ENCODE measurements around the gene TBCD. TPM values are rescaled to one million over a fixed set of nuclear protein-coding genes. Genes with fewer than 3 reads are reported as not detected.

Gene TBCD
- total and polyA plus RNA-seq, 9 of the 15 experiments (the other 6 are each of a cell fraction or from before 2014, with no cell fraction given), result 8.9 to 98.5 (median 28.0) TPM

DNA sequence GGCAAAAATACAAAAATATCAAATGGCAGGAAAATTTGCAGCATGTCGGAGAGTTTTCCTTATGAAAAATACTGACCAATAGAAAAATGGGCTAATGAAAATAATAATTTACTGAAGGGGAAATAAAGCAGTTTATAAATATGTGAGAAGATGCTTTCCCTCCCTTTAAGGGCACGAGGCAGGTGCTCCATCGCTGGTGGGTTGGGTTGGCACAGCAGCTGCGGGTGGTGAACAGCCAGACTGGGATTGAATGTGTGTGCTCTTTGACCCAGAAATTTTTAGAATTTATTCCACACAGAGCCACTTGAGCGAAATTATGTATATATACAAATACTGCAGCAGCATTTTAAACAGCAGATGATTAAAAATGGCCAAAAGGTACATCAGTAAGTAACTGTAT is 197.1 kb downstream of the TBCD start:
- no TSS peak for BruUV-seq (replicated peaks)

DNA sequence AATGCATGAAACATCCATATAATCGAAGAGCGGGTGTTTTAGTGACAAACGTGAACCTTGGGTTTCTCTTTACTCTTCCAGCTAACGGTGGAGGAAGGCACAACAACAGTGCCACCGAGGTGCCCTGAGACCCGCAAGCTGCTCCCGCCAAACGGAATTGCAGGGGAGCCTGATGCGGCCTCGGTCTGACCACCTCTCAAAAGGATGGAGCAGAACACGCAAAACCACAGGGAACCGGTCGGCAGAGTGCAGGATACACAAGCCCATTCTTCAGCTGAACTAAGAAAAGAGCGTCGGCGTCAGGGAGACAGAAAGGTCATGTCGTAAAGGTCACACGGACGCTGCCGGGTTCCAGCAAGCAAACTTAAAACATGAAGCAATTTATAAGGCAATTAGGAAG is 197.5 kb downstream of the TBCD start:
- POLR2A ChIA-PET, result no interaction called here
- H3K27me3 ChIP-seq (ENCODE audit: control insufficient read depth in 2 of 2, insufficient read depth in 2 of 2, low read length in 2 of 2), result no peaks in the 10 kb centered on the region
- BruUV-seq (replicated peaks), result no TSS peak
- H3K9me1 ChIP-seq (ENCODE audit: control insufficient read depth, insufficient read depth, low read length), result no peaks in the 10 kb centered on the region
- no peak overlapping the region for H2AFZ ChIP-seq (ENCODE audit: low read depth, low read length)
- peaks cover 13% of the 10 kb centered on the region for H3K9me3 ChIP-seq (replicated peaks; ENCODE audit: control insufficient read depth, insufficient read depth, low read depth, low read length)
- ATAC-seq (no peak), FAIRE-seq (no peak), DNase-seq (ENCODE audit: extremely low read depth in 1 of 4, low spot score in 3 of 4) (no peak)
- no peak overlapping the region for H3K9ac ChIP-seq (ENCODE audit: insufficient read depth in 1 of 2, low read depth in 2 of 2, low read length in 2 of 2)
- H3K27ac ChIP-seq (ENCODE audit: extremely low read depth, low read depth, low read length), result no peak overlapping the region
- intact Hi-C loops (cut with micrococcal nuclease) (no loop called here), in situ Hi-C loops (cut with MboI) (no loop called here)
- WGBS (ENCODE audit: insufficient coverage, low coverage, missing lambda C conversion rate), result 93% methylated on average over 20 of the region's 20 CpGs
- H3K36me3 ChIP-seq (ENCODE audit: control insufficient read depth, insufficient read depth, low read length), result peaks cover 5% of the 10 kb centered on the region; the same call in 2 of the 3 replicates
- peaks cover 0 to 4% of the 10 kb centered on the region in 2 experiments; a peak in 1 of 5 replicates for H3K4me1 ChIP-seq (replicated peaks in 1 of 2; ENCODE audit: control insufficient read depth in 2 of 2, insufficient read depth in 2 of 2, low read length in 2 of 2)
- no peak overlapping the region for H3K4me2 ChIP-seq (ENCODE audit: insufficient read depth, low read length)
- H4K20me1 ChIP-seq (replicated peaks; ENCODE audit: control insufficient read depth, insufficient read depth, low read length), result no peaks in the 10 kb centered on the region
- no peak overlapping the region for H3K4me3 ChIP-seq
- CTCF ChIA-PET (ENCODE audit: low intra/inter-chr PET ratio), result no interaction called here
- H3K79me2 ChIP-seq (ENCODE audit: control insufficient read depth, insufficient read depth, low read length), result no peaks in the 10 kb centered on the region
- TF ChIP-seq, protein P1, sequence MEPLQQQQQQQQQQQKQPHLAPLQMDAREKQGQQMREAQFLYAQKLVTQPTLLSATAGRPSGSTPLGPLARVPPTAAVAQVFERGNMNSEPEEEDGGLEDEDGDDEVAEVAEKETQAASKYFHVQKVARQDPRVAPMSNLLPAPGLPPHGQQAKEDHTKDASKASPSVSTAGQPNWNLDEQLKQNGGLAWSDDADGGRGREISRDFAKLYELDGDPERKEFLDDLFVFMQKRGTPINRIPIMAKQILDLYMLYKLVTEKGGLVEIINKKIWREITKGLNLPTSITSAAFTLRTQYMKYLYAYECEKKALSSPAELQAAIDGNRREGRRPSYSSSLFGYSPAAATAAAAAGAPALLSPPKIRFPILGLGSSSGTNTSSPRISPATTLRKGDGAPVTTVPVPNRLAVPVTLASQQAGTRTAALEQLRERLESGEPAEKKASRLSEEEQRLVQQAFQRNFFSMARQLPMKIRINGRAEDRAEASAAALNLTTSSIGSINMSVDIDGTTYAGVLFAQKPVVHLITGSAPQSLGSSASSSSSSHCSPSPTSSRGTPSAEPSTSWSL (CRISPR knock-in tag; IDR thresholded peaks at IDR 0.05; ENCODE audit: borderline replicate concordance), result no peak
- TF ChIP-seq MTA2 (IDR thresholded peaks at IDR 0.05; ENCODE audit: low read depth) (no peak), ZNF324 (CRISPR knock-in tag; IDR thresholded peaks at IDR 0.05) (no peak), ZSCAN32 (CRISPR knock-in tag; IDR thresholded peaks at IDR 0.05) (no peak), NFATC3 (IDR thresholded peaks at IDR 0.05) (no peak), SP1 (CRISPR knock-in tag; IDR thresholded peaks at IDR 0.05) (no peak), HIVEP1 (CRISPR knock-in tag; IDR thresholded peaks at IDR 0.05) (no peak)
- TF ChIP-seq, protein P2, sequence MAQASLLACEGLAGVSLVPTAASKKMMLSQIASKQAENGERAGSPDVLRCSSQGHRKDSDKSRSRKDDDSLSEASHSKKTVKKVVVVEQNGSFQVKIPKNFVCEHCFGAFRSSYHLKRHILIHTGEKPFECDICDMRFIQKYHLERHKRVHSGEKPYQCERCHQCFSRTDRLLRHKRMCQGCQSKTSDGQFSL (CRISPR knock-in tag; IDR thresholded peaks at IDR 0.05), result no peak
- TF ChIP-seq, protein P2 (tag; IDR thresholded peaks at IDR 0.05), result no peak
- TF ChIP-seq, protein P3, sequence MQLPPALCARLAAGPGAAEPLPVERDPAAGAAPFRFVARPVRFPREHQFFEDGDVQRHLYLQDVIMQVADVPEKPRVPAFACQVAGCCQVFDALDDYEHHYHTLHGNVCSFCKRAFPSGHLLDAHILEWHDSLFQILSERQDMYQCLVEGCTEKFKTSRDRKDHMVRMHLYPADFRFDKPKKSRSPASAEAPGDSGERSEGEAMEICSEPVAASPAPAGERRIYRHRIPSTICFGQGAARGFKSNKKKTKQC (CRISPR knock-in tag; IDR thresholded peaks at IDR 0.05), result no peak
- TF ChIP-seq, protein P4, sequence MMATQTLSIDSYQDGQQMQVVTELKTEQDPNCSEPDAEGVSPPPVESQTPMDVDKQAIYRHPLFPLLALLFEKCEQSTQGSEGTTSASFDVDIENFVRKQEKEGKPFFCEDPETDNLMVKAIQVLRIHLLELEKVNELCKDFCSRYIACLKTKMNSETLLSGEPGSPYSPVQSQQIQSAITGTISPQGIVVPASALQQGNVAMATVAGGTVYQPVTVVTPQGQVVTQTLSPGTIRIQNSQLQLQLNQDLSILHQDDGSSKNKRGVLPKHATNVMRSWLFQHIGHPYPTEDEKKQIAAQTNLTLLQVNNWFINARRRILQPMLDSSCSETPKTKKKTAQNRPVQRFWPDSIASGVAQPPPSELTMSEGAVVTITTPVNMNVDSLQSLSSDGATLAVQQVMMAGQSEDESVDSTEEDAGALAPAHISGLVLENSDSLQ (IDR thresholded peaks at IDR 0.05), result no peak
- TF ChIP-seq, protein P5, sequence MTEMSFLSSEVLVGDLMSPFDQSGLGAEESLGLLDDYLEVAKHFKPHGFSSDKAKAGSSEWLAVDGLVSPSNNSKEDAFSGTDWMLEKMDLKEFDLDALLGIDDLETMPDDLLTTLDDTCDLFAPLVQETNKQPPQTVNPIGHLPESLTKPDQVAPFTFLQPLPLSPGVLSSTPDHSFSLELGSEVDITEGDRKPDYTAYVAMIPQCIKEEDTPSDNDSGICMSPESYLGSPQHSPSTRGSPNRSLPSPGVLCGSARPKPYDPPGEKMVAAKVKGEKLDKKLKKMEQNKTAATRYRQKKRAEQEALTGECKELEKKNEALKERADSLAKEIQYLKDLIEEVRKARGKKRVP (CRISPR knock-in tag; IDR thresholded peaks at IDR 0.05), result no peak

More for the DNA sequence above, 197.1 kb downstream of the TBCD start:
- H3K4me2 ChIP-seq (ENCODE audit: insufficient read depth, low read length), result no peak overlapping the region
- CTCF ChIA-PET (ENCODE audit: low intra/inter-chr PET ratio), result no interaction called here
- H2AFZ ChIP-seq (ENCODE audit: low read depth, low read length), result no peak overlapping the region
- in situ Hi-C loops (cut with MboI) (no loop called here), intact Hi-C loops (cut with micrococcal nuclease) (no loop called here)
- no peak overlapping the region for H3K4me3 ChIP-seq
- H3K9ac ChIP-seq (ENCODE audit: insufficient read depth in 1 of 2, low read depth in 2 of 2, low read length in 2 of 2), result no peak overlapping the region
- no peaks in the 10 kb centered on the region for H4K20me1 ChIP-seq (replicated peaks; ENCODE audit: control insufficient read depth, insufficient read depth, low read length)
- no peak for TF ChIP-seq ZNF253 (CRISPR knock-in tag; conservative IDR thresholded peaks at IDR 0.05)
- no peak for ATAC-seq
- H3K4me1 ChIP-seq (replicated peaks in 1 of 2; ENCODE audit: control insufficient read depth in 2 of 2, insufficient read depth in 2 of 2, low read length in 2 of 2), result peaks cover 0 to 4% of the 10 kb centered on the region in 2 experiments; a peak in 1 of 5 replicates
- DNase-seq (ENCODE audit: extremely low read depth in 1 of 4, low spot score in 3 of 4), result no peak
- no peaks in the 10 kb centered on the region for H3K27me3 ChIP-seq (ENCODE audit: control insufficient read depth in 2 of 2, insufficient read depth in 2 of 2, low read length in 2 of 2)
- WGBS (ENCODE audit: insufficient coverage, low coverage, missing lambda C conversion rate), result 93% methylated on average over 5 of the region's 5 CpGs
- no peaks in the 10 kb centered on the region for H3K9me1 ChIP-seq (ENCODE audit: control insufficient read depth, insufficient read depth, low read length)
- no peak overlapping the region for H3K27ac ChIP-seq (ENCODE audit: extremely low read depth, low read depth, low read length)
- no peak for FAIRE-seq
- POLR2A ChIA-PET, result no interaction called here
- no peaks in the 10 kb centered on the region for H3K79me2 ChIP-seq (ENCODE audit: control insufficient read depth, insufficient read depth, low read length)
- H3K36me3 ChIP-seq (ENCODE audit: control insufficient read depth, insufficient read depth, low read length), result peaks cover 9% of the 10 kb centered on the region; the same call in 2 of the 3 replicates
- peaks cover 17% of the 10 kb centered on the region for H3K9me3 ChIP-seq (replicated peaks; ENCODE audit: control insufficient read depth, insufficient read depth, low read depth, low read length)
